Measurements from ENCODE around the gene ANAPC13.

DNA sequence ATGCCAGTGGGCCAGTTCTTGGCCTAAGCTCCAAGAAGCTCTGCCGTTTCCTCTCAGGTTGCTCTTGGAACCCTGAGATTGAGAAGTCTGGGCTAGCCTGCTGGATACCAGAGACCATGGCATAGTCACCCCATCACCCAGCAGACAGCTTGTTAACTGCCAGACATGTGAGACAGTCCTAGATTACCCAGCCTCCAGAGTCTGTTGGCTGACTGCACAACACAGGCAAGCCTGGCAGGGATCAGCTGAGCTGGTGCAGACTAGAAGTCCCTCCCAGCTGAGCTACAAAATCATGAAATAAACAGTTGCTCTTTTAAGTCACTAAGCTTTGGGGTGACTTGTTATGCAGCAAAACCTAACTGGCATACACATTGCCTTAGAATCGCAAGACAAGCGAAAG is 5.2 kb downstream of the ANAPC13 start:
- TF ChIP-seq POLR2A (IDR thresholded peaks at IDR 0.05) (no peak), EP300 (IDR thresholded peaks at IDR 0.05) (no peak)
- TF ChIP-seq, protein P1, sequence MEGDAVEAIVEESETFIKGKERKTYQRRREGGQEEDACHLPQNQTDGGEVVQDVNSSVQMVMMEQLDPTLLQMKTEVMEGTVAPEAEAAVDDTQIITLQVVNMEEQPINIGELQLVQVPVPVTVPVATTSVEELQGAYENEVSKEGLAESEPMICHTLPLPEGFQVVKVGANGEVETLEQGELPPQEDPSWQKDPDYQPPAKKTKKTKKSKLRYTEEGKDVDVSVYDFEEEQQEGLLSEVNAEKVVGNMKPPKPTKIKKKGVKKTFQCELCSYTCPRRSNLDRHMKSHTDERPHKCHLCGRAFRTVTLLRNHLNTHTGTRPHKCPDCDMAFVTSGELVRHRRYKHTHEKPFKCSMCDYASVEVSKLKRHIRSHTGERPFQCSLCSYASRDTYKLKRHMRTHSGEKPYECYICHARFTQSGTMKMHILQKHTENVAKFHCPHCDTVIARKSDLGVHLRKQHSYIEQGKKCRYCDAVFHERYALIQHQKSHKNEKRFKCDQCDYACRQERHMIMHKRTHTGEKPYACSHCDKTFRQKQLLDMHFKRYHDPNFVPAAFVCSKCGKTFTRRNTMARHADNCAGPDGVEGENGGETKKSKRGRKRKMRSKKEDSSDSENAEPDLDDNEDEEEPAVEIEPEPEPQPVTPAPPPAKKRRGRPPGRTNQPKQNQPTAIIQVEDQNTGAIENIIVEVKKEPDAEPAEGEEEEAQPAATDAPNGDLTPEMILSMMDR (IDR thresholded peaks at IDR 0.05) = no peak

Data from ovary (tissue), 3 donors.